ENCODE data around the gene TNFSF8.
A peak's percentile ranks its signal among the peaks of the same experiment; 100 is the strongest.

TNFSF8 gene

DNA sequence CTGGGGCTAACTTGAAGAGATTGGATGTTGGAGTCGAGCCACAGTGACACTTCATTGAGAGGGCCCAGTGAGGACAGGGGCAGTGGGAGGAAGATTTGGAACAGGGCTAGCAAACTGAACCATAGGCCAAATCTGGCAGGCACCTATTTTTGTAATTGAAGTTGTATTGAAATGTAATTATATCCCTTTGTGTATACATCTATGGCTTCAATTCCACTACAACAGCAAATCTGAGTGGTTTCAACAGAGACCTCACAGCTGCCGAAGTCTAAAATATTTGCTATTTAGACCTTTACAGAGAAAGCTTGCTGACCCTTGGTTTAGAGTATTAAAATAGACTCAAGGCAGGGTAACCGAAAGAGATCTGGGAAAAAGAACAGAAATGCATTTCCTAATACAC, 4.7 kb upstream of the TNFSF8 start:
- DNase-seq, result no peak

GRCh38 chr9:114932502-114932901, 2.1 kb upstream of the TNFSF8 start:
- DNase-seq, result no peak

DNA sequence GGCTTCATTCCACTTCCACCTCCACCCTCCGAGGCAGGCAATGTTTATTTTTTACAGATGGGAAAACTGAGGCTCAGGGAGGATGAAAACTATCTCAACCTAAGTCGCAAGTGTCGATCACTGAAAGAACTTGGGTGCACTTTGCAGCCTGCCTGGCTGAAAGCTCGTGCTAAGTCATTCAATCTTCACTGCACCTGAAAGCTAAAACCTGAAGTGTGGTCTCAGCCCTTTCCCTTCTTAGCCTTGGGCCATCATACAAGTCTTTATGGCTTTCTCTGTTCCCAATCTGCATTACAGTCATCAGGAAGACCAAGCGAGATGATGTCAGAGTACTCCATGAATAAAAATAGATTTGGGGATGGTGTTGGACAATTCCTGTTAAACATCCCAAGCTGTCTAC, 1.0 kb upstream of the TNFSF8 start:
- no peak for DNase-seq

GRCh38 chr9:114929201-114929600, 1.2 kb downstream of the TNFSF8 start:
- DNase-seq, result no peak

DNA sequence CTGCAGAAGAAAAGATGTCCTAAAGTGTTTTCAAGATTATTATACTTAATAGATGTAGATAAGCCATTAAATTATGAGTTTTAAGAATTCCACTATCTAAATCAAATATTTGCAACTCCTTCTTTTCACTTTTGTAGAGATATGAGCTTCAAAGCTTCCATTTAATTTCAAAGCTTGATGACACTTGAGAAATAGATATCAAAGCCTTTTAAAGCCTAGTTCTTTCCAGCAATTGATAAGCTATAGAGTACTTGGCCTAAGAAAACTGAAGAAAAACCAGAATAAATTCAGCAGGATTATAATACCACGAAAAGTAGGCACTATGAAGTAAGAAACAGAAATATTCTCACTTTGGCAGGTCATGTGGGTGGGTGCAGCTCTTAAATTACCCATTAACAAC, 1.7 kb downstream of the TNFSF8 start:
- DNase-seq, result no peak

DNA sequence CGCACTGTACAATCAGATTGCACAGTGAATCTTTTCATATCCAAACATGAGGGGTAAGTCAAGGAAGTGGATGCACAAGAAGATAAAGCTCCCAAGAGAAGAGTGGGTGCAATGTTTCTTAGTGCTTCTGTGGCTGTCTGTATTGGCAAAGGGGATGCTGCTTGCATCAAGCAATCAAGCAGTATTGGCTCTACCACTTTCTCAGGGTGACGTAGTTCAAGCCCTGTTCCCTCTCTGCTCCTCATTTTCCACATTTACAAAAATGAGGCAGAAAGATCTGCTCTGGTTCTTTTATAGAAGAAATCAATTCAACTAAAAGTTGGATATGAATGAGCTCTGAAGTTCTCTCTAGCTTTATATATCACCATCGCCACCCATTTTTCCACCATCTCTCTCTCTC, 2.3 kb downstream of the TNFSF8 start:
- DNase-seq, result no peak

DNA sequence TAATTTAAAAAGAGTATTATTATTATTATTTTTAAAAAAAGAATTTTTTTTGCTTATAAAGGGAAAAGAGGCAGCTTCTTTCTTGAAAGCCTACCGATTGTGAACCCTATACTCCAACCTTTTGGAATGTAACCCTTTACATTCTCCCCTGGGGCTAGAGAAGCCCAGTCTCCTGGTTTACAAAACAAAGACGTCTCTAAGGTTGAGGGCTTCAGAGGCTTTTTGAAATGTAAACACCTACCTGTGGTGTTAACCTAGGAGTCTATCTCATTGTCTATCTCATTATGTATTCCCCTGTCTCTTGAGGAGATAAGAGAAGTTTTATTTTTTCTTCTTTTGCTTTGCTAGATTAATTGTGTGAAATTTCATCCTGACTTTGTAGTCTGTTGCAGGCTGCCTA, 4.7 kb downstream of the TNFSF8 start:
- DNase-seq, result no peak

DNA sequence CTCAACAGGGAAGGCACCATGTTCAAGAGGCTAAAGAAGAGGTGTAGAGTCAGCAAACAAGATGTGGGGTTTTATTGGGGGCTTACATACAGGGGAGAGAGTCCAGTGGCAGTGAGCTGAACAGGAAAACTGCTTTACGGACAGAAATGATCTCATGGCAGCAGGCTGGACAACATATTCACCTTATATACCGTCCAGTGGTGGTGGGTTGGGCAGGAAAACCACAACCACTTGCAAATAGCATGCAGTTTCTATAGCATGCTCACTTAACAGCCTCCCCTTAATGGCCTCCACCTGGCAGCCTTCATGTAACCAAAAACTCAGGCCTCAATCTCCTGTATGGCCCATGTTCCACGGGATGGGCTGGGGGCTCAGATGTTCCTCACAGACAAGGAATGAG, 5.4 kb downstream of the TNFSF8 start:
- no peak for DNase-seq

DNA sequence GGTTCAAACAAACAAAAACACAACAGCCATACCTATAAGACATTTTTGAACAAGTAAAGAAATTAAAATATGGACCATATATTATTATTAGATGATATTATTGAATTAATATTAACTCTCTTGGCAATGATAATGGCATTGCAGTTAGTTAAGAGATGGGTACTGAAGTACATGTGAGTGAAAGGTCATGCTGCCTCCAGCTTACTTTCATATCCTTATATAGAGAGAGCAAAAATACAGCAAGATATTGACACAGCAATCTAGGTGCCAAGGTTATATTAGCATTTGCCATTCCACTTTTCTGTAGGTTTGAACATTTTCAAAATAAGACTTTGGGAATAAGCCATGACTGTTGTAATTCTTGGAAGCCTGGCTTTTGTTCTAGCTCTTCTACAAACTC, 6.1 kb downstream of the TNFSF8 start:
- DNase-seq, result no peak

- no peak for DNase-seq
Observed at GRCh38 chr9:114923918-114924317, 6.5 kb downstream of the TNFSF8 start.

DNA sequence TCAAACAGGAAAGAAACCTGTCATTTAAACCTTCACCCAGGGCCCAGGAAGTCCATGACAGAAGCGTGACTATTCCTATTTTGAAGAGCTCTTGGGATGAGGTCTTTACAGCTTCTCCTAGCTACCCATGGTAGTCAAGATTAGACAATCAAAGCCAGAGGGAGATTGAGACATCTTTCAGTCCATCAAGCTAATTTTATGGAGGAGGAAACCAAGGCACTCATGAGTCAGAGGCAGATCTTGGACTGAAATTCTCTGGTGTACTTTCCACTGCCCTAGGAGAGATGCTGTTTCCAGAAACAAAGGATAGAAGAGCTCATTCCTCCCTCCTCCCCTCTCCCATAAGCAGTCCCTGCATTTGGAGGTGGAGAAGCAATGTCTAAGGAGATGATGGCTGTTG, 9.2 kb downstream of the TNFSF8 start:
- DNase-seq, result no peak

GRCh38 chr9:114919611-114920010, 10.8 kb downstream of the TNFSF8 start:
- no peak for DNase-seq

GRCh38 chr9:114916481-114916880, 13.9 kb downstream of the TNFSF8 start:
- DNase-seq, result no peak

GRCh38 chr9:114914139-114914538, 16.3 kb downstream of the TNFSF8 start:
- no peak for DNase-seq

GRCh38 chr9:114913656-114914055, 16.7 kb downstream of the TNFSF8 start:
- DNase-seq, result no peak

GRCh38 chr9:114913217-114913616, 17.2 kb downstream of the TNFSF8 start:
- DNase-seq, result no peak

DNA sequence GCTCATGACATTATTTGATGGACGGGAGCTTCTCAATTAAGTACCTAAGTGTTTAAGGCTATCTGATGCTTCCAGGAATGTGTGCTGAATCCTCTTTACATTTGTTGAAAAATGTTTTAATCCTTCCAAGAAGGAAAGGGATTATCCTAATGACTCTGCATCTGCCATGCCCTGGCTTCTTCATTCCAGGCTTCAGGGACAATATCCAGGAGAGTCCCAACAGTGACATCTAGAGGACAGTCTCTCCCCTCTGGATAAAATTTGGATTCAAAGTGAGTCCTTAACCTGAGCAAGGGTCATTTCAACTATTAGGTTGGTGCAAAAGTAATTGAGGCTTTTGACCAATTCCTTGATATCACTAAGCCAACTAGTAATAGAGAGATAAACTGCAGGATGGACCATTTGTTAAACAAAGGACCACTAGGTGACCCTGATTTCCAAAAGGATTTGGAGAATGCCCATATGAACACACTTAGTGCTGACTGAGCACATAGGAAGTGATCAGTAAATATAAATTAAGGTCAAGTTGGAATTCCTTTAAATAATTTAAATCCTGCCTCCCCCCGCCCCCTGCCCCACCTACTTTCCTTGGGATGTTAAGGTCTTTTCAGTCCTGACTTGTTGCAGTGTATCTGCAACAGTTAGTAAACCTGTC, 19.1 kb downstream of the TNFSF8 start:
- peak; percentile 15 for DNase-seq

GRCh38 chr9:114910541-114910940, 19.9 kb downstream of the TNFSF8 start:
- DNase-seq, result no peak

GRCh38 chr9:114909661-114910060, 20.7 kb downstream of the TNFSF8 start:
- no peak for DNase-seq

DNA sequence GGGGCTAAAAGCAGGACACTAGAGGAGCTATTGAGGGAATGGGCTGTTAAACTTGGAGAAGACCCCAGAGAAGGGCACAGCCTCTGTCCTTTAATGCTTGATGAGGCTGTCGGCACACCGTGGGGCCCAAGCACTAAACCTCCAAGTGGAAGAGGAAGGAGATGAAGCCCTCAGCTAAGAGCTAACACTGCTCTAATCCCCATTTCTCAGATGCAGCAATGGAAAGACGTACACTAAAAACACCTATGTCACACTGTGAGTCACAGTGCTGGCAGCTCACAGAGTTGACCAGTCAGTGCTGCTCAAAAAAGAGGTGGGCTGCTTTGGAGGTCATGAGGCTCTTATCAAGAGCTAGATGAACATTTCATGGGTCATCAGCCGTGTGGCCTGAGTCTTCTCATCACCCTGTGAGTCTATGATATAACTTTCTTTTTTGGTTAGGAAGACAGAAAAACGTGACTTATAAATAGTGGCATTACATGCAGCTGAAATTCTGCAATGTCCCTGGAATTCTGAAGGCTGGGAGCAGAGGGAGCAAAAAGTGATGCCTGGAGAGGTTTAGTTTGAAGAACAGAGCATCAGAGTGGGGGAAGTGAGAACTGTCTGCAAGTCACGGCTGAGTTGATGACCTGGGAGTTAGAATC, 21.5 kb downstream of the TNFSF8 start:
- no peak for DNase-seq

DNA sequence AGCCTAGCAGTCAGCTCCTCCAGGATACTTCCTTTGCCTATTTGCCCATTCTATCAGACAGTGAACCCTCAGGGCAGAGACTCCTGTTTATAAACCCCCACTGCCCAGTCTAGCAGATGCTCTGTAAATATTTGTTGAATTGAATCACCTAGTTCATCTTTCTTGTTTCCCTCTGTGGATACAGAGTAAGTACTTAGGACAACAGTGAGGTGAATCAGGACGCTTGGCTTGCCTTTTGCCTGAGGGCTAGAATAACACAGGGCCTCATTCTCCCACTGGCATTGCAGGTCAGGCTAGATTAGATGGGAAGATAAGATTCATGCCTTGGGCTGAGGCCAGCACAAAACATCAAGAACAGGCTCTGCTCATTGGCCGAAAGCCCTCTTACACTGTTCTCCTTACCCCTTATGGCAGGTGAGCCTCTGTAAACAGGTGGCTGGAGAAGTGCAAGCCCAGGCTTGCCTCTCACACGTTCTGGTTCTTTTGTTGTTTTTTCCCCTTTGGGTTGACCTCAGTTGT, 22.2 kb downstream of the TNFSF8 start:
- peak; percentile 73 for DNase-seq

GRCh38 chr9:114906922-114907571, 23.3 kb downstream of the TNFSF8 start:
- DNase-seq, result no peak

DNA sequence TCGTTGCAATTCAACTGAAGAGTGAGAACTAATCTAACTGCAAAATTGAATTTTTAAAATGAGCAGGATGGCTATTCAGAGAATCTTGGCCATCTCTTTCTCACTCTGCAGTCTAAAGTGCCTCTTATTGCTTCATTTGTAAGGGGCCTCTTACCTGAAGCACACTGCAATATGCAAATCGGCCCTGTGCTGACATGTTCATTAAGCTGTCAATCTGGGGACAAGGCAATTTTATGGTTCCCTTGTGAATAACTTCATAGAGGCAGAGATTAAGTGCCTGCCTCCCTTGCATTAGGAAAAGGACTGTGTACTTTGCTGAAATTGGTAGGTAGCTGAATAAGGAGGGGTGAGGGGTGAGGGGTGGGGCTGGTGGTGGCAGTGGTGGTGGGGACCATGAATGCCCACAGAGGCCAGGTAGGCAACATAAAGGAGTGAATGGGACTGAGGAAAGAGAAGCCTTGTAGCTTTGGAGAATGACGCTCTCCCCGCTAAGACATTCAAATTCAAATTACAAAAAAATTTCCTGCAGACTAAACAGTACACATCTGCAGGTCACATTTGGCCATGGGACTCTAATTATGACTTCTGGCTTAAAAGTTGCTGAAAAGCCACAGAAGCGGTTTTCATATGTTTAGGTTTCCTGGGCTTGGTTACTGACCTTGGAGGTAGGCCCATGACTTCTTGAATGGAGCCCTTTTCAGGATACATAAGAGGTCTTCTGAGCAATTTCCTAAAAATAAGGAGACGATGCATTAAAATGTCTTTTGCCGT, 25.0 kb downstream of the TNFSF8 start:
- peak; percentile 30 for DNase-seq
